Stomach (tissue), 9 donors: ENCODE measurements around the gene ESAM. TPM values are rescaled to one million over a fixed set of nuclear protein-coding genes. Genes with fewer than 3 reads are reported as not detected.

ENCODE experiments used
- DNase-seq, 2 donors: peaks; one replicate each; pipeline versions ENCODE4 v3.0.0 to v3.0.0-alpha.2; 2013 to 2019
- H3K27ac ChIP-seq, 5 donors: fragments of 200-600 bp in 4 of 5; sonication (generic) in 4 of 5; one replicate each; pipeline ENCODE4 v1.5.1; 2013 to 2019; ENCODE audit warnings: mild to moderate bottlenecking in 1 of 5, moderate library complexity in 1 of 5
- H3K27me3 ChIP-seq, 3 donors: fragments of 200-600 bp; sonication (generic); one replicate each; pipeline ENCODE4 v1.5.1; 2017 to 2019; ENCODE audit warnings: mixed run types in 1 of 3
- H3K36me3 ChIP-seq, 4 donors: fragments of 200-600 bp; sonication (generic); 1 replicate in 3 of 4; 2 replicates in 1 of 4; pipeline ENCODE4 v1.5.1; 2016 to 2019
- H3K4me1 ChIP-seq, 4 donors: fragments of 200-600 bp; sonication (generic); one replicate each; pipeline ENCODE4 v1.5.1; 2016 to 2019
- H3K4me3 ChIP-seq, 4 donors: fragments of 200-600 bp; sonication (generic) in 3 of 4; one replicate each; pipeline ENCODE4 v1.5.1; 2016 to 2019; ENCODE audit warnings: mild to moderate bottlenecking in 1 of 4
- H3K9me3 ChIP-seq, 4 donors: fragments of 200-600 bp; sonication (generic); one replicate each; pipeline ENCODE4 v1.5.1; 2016 to 2019
- CTCF ChIP-seq, 7 experiments: fragments of 450-650 bp in 4 of 7; fragments of 200-600 bp in 3 of 7; sonication (generic) in 3 of 7; IDR thresholded peaks; one replicate each; pipeline ENCODE4 v1.5.1; 2016 to 2019; ENCODE audit warnings: antibody characterized with exemption in 7 of 7, control low read depth in 2 of 7, mild to moderate bottlenecking in 1 of 7
- EP300 ChIP-seq: sonication (generic); formaldehyde crosslinking; IDR thresholded peaks from one replicate; pipeline ENCODE4 v1.6.1; 2017; ENCODE audit warnings: antibody characterized with exemption
- POLR2A ChIP-seq, 4 donors: fragments of 450-650 bp; IDR thresholded peaks; one replicate each; pipeline ENCODE4 v1.6.1; 2016; ENCODE audit warnings: antibody characterized with exemption in 4 of 4, control low read depth in 2 of 4, mild to moderate bottlenecking in 1 of 4, moderate library complexity in 1 of 4
- POLR2AphosphoS5 ChIP-seq, 3 donors: sonication (generic); formaldehyde crosslinking; IDR thresholded peaks; one replicate each; pipeline ENCODE4 v1.6.1; 2016; ENCODE audit warnings: antibody characterized with exemption in 3 of 3
- WGBS, 5 donors: extraction: QIAGEN DNeasy Blood & Tissue Kit in 3 of 5; methylation state at CpG; one replicate each; pipeline versions ENCODE4 v1.1.5 to v1.1.7; 2013 to 2018; 5-methylcytosine and 5-hydroxymethylcytosine counted together
- intact Hi-C: fragments of 100-400 bp; cut with DNase I; formaldehyde crosslinking; loops from one replicate; pipeline ENCODE4 v1.15.1; 2023; ENCODE audit warnings: low total_unique reads
- polyA plus RNA-seq, 3 donors: library from polyadenylated mRNA; stranded (reverse); fragments of 200-250 nt; gene quantifications; one replicate each; pipeline ENCODE4 v1.2.3, GENCODE V29; 2013
- total RNA-seq, 5 donors: library from RNA; depleted of rRNA; stranded (reverse); fragments of >200 nt; gene quantifications; one replicate each; pipeline versions ENCODE4 v1.1.0 to v1.2.3, GENCODE V29; 2014 to 2016
- donor health status: healthy with polysubstance abuse.
- donor health status: Bipolar disorder and iron deficiency.
- donor health status: healthy.

Gene ESAM
- total and polyA plus RNA-seq, 8 donors, result 4.1 to 19.6 (median 9.6) TPM

GRCh38 chr11:124749912-124750311, 12.2 kb downstream of the ESAM start:
- Histone ChIP-seq H3K36me3 (no peaks in the 10 kb centered on the region), H3K27ac (peak overlapping the region; percentile 91 to 98 (median 97)), H3K27me3 (peaks cover 0 to 86% (median 23%) of the 10 kb centered on the region in 3 donors), H3K4me3 (peak overlapping the region in 2 of 4 donors; percentile 39 to 54), H3K9me3 (no peaks in the 10 kb centered on the region), H3K4me1 (peaks cover 22 to 79% (median 78%) of the 10 kb centered on the region in 4 donors)
- DNase-seq, result no peak
- TF ChIP-seq CTCF (IDR thresholded peaks at IDR 0.05) (no peak), EP300 (no peak), POLR2A (IDR thresholded peaks at IDR 0.05) (no peak), POLR2AphosphoS5 (IDR thresholded peaks at IDR 0.05) (no peak)
- 39 to 71% (median 60%) methylated on average over 1 of the region's 1 CpG for WGBS, 5 donors
- intact Hi-C loops, result no loop called here

- peaks cover 0 to 90% (median 23%) of the 10 kb centered on the region in 3 donors for H3K27me3 ChIP-seq
- 23 to 33% (median 25%) methylated on average over 12 of the region's 12 CpGs for WGBS, 5 donors
- intact Hi-C loops, result no loop called here
- peak overlapping the region in 3 of 4 donors; percentile 9 to 35 (median 10) for H3K4me3 ChIP-seq
- no peaks in the 10 kb centered on the region for H3K9me3 ChIP-seq
- no peaks in the 10 kb centered on the region for H3K36me3 ChIP-seq
- H3K27ac ChIP-seq, result peak overlapping the region; percentile 91 to 98 (median 96)
- H3K4me1 ChIP-seq, result peaks cover 22 to 76% (median 71%) of the 10 kb centered on the region in 4 donors
- peak in 1 of 2 donors; percentile 69 for DNase-seq
- TF ChIP-seq CTCF (IDR thresholded peaks at IDR 0.05) (no peak), EP300 (no peak), POLR2A (IDR thresholded peaks at IDR 0.05) (no peak), POLR2AphosphoS5 (IDR thresholded peaks at IDR 0.05) (peak in 2 of 3 donors; percentile 48)
Observed at GRCh38 chr11:124748481-124749343, 13.4 kb downstream of the ESAM start.

- intact Hi-C loops, result no loop called here
- no peak for DNase-seq
- Histone ChIP-seq H3K27ac (peak overlapping the region; percentile 91 to 98 (median 96)), H3K27me3 (peaks cover 0 to 94% (median 23%) of the 10 kb centered on the region in 3 donors), H3K36me3 (no peaks in the 10 kb centered on the region), H3K4me1 (peaks cover 22 to 75% (median 65%) of the 10 kb centered on the region in 4 donors), H3K4me3 (peak overlapping the region in 3 of 4 donors; percentile 9 to 35 (median 10)), H3K9me3 (no peaks in the 10 kb centered on the region)
- 26 to 56% (median 29%) methylated on average over 7 of the region's 7 CpGs for WGBS, 5 donors
- TF ChIP-seq POLR2AphosphoS5 (IDR thresholded peaks at IDR 0.05) (no peak), CTCF (IDR thresholded peaks at IDR 0.05) (no peak), POLR2A (IDR thresholded peaks at IDR 0.05) (no peak), EP300 (no peak)
Observed at GRCh38 chr11:124748100-124748418, 14.0 kb downstream of the ESAM start.

- DNase-seq, result no peak
- TF ChIP-seq CTCF (IDR thresholded peaks at IDR 0.05), result no peak
- Histone ChIP-seq H3K27me3 (peaks cover 0 to 96% (median 23%) of the 10 kb centered on the region in 3 donors), H3K4me3 (peak overlapping the region in 2 of 4 donors; percentile 50 to 61), H3K4me1 (peaks cover 22 to 70% (median 60%) of the 10 kb centered on the region in 4 donors), H3K9me3 (no peaks in the 10 kb centered on the region), H3K36me3 (no peaks in the 10 kb centered on the region), H3K27ac (peak overlapping the region; percentile 91 to 98 (median 96))
- 45 to 63% (median 50%) methylated on average over 14 of the region's 14 CpGs for whole genome bisulfite sequencing, 5 donors
- intact Hi-C loops, result no loop called here
Observed at GRCh38 chr11:124747406-124748099, 14.5 kb downstream of the ESAM start.
